PC-3 (cell line): ENCODE data around the gene SOAT1.

ENCODE experiments used
- CTCF ChIP-seq: fragments of 300-600 bp; sonication (generic); conservative IDR thresholded peaks from 2 replicates; pipeline ENCODE4 v1.5.1; 2017; ENCODE audit warnings: antibody characterized with exemption, low read depth, mild to moderate bottlenecking, low read length
- EZH2 ChIP-seq: fragments of 300-600 bp; sonication (generic); IDR thresholded peaks from one replicate; pipeline ENCODE4 v1.6.1; 2017; ENCODE audit warnings: antibody characterized with exemption, mild to moderate bottlenecking, low read length; ENCODE audit not compliant: unreplicated experiment
- EZH2phosphoT487 ChIP-seq: fragments of 300-600 bp; sonication (generic); IDR thresholded peaks from 2 replicates; pipeline ENCODE4 v1.6.1; 2018; ENCODE audit warnings: mild to moderate bottlenecking, antibody characterized with exemption, low read length, borderline replicate concordance

GRCh38 chr1:179253286-179253972, 40.2 kb upstream of the SOAT1 start:
- no peak for TF ChIP-seq CTCF
- TF ChIP-seq EZH2phosphoT487, result no peak
- TF ChIP-seq EZH2, result no peak
